Peyer's patch (tissue), 4 donors: Measurements from ENCODE around the gene PCDHGC5. TPM values are rescaled to one million over a fixed set of nuclear protein-coding genes. Genes with fewer than 3 reads are reported as not detected.

Experiments
- DNase-seq, 3 donors: peaks; one replicate each; pipeline ENCODE4 v3.0.0-alpha.2; 2017 to 2019
- H3K27ac ChIP-seq, 4 donors: fragments of 200-600 bp; sonication (generic); one replicate each; pipeline ENCODE4 v1.5.1; 2016 to 2019
- H3K27me3 ChIP-seq, 2 donors: fragments of 200-600 bp; sonication (generic); one replicate each; pipeline ENCODE4 v1.5.1; 2019
- H3K36me3 ChIP-seq, 3 donors: fragments of 200-600 bp; sonication (generic); one replicate each; pipeline ENCODE4 v1.5.1; 2016 to 2019
- H3K4me1 ChIP-seq, 4 donors: fragments of 200-600 bp; sonication (generic); one replicate each; pipeline ENCODE4 v1.5.1; 2016 to 2019
- H3K4me3 ChIP-seq, 4 donors: fragments of 200-600 bp; sonication (generic); 1 replicate in 3 of 4; 2 replicates in 1 of 4; pipeline ENCODE4 v1.5.1; 2016 to 2019; ENCODE audit warnings: mild to moderate bottlenecking in 1 of 4
- H3K9me3 ChIP-seq, 4 donors: fragments of 200-600 bp; sonication (generic); one replicate each; pipeline ENCODE4 v1.5.1; 2016 to 2019; ENCODE audit warnings: mild to moderate bottlenecking in 1 of 4
- POLR2A ChIP-seq, 2 donors: fragments of 450-650 bp; IDR thresholded peaks; one replicate each; pipeline ENCODE4 v1.5.1; 2017; ENCODE audit warnings: antibody characterized with exemption in 2 of 2, mild to moderate bottlenecking in 2 of 2, moderate library complexity in 2 of 2
- total RNA-seq, 4 donors: library from RNA; depleted of rRNA; stranded (reverse); fragments of >200 nt; gene quantifications; one replicate each; pipeline ENCODE4 v1.1.0, GENCODE V29; 2016
- TF ChIP-seq, protein P1 (sequence below), 6 experiments: fragments of 450-650 bp in 4 of 6; fragments of 200-600 bp in 2 of 6; sonication (generic) in 1 of 6; IDR thresholded peaks; one replicate each; pipeline ENCODE4 v1.5.1; 2017 to 2019; ENCODE audit warnings: antibody characterized with exemption in 6 of 6, mild to moderate bottlenecking in 3 of 6, moderate library complexity in 1 of 6

The PCDHGC5 gene
- total RNA-seq, 4 donors from 2014 or later = 0.67 to 1.4 (median 0.95) TPM; not detected in 1

GRCh38 chr5:141486091-141486490 is 2.8 kb upstream of the PCDHGC5 start:
- Histone ChIP-seq H3K27ac (no peak overlapping the region), H3K4me3 (no peak overlapping the region), H3K9me3 (no peaks in the 10 kb centered on the region), H3K27me3 (no peaks in the 10 kb centered on the region), H3K36me3 (no peaks in the 10 kb centered on the region), H3K4me1 (no peaks in the 10 kb centered on the region)
- TF ChIP-seq POLR2A (IDR thresholded peaks at IDR 0.05) = no peak
- TF ChIP-seq, protein P1, sequence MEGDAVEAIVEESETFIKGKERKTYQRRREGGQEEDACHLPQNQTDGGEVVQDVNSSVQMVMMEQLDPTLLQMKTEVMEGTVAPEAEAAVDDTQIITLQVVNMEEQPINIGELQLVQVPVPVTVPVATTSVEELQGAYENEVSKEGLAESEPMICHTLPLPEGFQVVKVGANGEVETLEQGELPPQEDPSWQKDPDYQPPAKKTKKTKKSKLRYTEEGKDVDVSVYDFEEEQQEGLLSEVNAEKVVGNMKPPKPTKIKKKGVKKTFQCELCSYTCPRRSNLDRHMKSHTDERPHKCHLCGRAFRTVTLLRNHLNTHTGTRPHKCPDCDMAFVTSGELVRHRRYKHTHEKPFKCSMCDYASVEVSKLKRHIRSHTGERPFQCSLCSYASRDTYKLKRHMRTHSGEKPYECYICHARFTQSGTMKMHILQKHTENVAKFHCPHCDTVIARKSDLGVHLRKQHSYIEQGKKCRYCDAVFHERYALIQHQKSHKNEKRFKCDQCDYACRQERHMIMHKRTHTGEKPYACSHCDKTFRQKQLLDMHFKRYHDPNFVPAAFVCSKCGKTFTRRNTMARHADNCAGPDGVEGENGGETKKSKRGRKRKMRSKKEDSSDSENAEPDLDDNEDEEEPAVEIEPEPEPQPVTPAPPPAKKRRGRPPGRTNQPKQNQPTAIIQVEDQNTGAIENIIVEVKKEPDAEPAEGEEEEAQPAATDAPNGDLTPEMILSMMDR (IDR thresholded peaks at IDR 0.05) = no peak
- DNase-seq = no peak

- Histone ChIP-seq H3K9me3 (no peaks in the 10 kb centered on the region), H3K27ac (no peak overlapping the region), H3K36me3 (no peaks in the 10 kb centered on the region), H3K27me3 (peaks cover 0 to 5% of the 10 kb centered on the region in 2 donors), H3K4me3 (no peak overlapping the region), H3K4me1 (peaks cover 0 to 2% (median under 1%) of the 10 kb centered on the region in 4 donors)
- DNase-seq = no peak
- TF ChIP-seq, protein P1 (IDR thresholded peaks at IDR 0.05) = no peak
- no peak for TF ChIP-seq POLR2A (IDR thresholded peaks at IDR 0.05)
Measured at GRCh38 chr5:141487131-141487530, 1.8 kb upstream of the PCDHGC5 start.

DNA sequence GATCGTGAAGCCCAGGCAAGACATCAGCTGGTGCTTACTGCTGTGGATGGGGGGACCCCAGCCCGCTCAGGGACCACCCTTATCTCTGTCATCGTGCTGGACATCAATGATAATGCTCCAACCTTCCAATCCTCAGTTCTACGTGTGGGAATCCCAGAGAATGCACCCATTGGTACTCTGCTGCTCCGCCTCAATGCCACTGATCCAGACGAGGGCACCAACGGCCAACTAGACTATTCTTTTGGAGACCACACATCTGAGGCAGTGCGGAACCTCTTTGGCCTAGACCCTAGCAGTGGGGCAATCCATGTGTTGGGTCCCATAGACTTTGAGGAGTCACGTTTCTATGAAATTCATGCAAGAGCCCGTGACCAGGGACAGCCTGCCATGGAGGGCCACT is 960 bp downstream of the PCDHGC5 start:
- Histone ChIP-seq H3K27ac (no peak overlapping the region), H3K27me3 (peaks cover 0 to 5% of the 10 kb centered on the region in 2 donors), H3K36me3 (no peaks in the 10 kb centered on the region), H3K9me3 (no peaks in the 10 kb centered on the region), H3K4me3 (no peak overlapping the region), H3K4me1 (peaks cover 0 to 9% (median 4%) of the 10 kb centered on the region in 4 donors)
- DNase-seq = no peak
- no peak for TF ChIP-seq POLR2A (IDR thresholded peaks at IDR 0.05)
- TF ChIP-seq, protein P1 (IDR thresholded peaks at IDR 0.05) = no peak

DNA sequence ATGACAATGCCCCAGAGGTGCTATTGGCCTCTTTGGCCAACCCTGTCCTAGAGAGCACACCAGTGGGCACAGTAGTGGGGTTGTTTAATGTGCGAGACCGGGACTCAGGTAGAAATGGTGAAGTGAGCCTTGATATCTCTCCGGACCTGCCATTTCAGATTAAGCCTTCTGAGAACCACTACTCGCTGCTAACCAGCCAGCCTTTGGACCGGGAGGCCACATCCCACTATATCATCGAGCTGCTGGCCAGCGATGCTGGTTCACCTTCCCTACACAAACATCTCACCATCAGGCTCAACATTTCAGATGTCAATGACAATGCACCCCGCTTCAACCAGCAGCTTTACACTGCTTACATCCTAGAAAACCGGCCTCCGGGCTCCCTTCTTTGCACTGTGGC is 1.4 kb downstream of the PCDHGC5 start:
- peaks cover 0 to 5% of the 10 kb centered on the region in 2 donors for H3K27me3 ChIP-seq
- no peak for DNase-seq
- H3K9me3 ChIP-seq = no peaks in the 10 kb centered on the region
- H3K4me1 ChIP-seq = peaks cover 0 to 9% (median 4%) of the 10 kb centered on the region in 4 donors
- no peak overlapping the region for H3K4me3 ChIP-seq
- no peaks in the 10 kb centered on the region for H3K36me3 ChIP-seq
- no peak overlapping the region for H3K27ac ChIP-seq
- TF ChIP-seq, protein P1 (IDR thresholded peaks at IDR 0.05) = no peak
- no peak for TF ChIP-seq POLR2A (IDR thresholded peaks at IDR 0.05)

- no peak overlapping the region for H3K4me3 ChIP-seq
- H3K4me1 ChIP-seq = peaks cover 0 to 9% (median 4%) of the 10 kb centered on the region in 4 donors
- no peak overlapping the region for H3K27ac ChIP-seq
- H3K36me3 ChIP-seq = no peaks in the 10 kb centered on the region
- TF ChIP-seq, protein P1 (IDR thresholded peaks at IDR 0.05) = no peak
- TF ChIP-seq POLR2A (IDR thresholded peaks at IDR 0.05) = no peak
- H3K27me3 ChIP-seq = peaks cover 0 to 5% of the 10 kb centered on the region in 2 donors
- no peak for DNase-seq
- H3K9me3 ChIP-seq = no peaks in the 10 kb centered on the region
Measured at GRCh38 chr5:141490771-141491170, 1.9 kb downstream of the PCDHGC5 start.
